HUES64 (cell line): ENCODE data around the gene WNT7B.

Source experiments
- H3K27ac ChIP-seq: 2 replicates; pipeline ENCODE4 v1.7.0; 2013; ENCODE audit warnings: low read depth, low read length, inconsistent platforms
- H3K27me3 ChIP-seq: 2 replicates; pipeline ENCODE4 v1.6.1; 2013; ENCODE audit warnings: mild to moderate bottlenecking, low read length; ENCODE audit not compliant: insufficient read depth
- H3K36me3 ChIP-seq: 2 replicates; pipeline ENCODE4 v1.6.1; 2013; ENCODE audit warnings: mild to moderate bottlenecking, low read length; ENCODE audit not compliant: insufficient read depth
- H3K4me1 ChIP-seq: 2 replicates; pipeline ENCODE4 v1.6.1; 2013; ENCODE audit warnings: mild to moderate bottlenecking, low read length, moderate library complexity; ENCODE audit not compliant: insufficient read depth
- H3K4me3 ChIP-seq: 2 replicates; pipeline ENCODE4 v1.5.1; 2013; ENCODE audit warnings: mild to moderate bottlenecking, low read length, moderate library complexity
- H3K9ac ChIP-seq: 2 replicates; pipeline ENCODE4 v1.6.1; 2013; ENCODE audit warnings: mild to moderate bottlenecking, low read depth, low read length
- H3K9me3 ChIP-seq: 2 replicates; pipeline ENCODE4 v1.6.1; 2013; ENCODE audit warnings: low read depth, low read length; ENCODE audit not compliant: insufficient read depth
- whole genome bisulfite sequencing: fragments of 150-250, 120-280 bp; methylation state at CpG from one replicate; pipeline ENCODE4 v1.1.7; 2013; ENCODE audit warnings: missing lambda C conversion rate; 5-methylcytosine and 5-hydroxymethylcytosine counted together

Gene WNT7B

DNA sequence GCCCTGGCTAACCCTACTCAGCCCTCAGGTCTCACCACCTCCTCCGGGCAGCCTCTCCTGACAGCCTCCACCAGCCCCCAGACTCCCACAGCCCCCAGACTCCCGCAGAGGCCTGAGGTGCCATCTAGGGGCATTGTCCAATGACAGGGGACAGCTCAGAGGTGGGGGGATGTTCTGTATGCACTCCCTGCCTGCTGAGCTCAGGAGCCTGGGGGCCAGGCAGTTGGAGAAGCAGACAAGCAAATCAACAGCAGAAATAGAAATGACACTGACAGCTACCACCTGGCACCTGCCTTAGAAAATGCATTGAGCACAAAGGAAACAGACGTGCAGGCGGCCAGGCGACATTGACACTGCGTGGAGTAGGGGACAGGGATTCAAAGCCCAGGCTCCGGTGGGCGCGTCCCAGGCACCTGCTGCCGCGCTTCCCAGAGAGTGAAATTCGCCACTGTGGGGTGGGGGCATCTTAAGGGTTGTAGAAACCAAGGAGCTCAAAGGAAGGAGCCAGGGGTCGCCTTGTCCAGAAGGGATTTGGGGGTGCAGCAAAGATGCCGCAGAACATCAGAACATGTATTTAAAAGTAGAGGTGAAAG, 22.5 kb upstream of the WNT7B start:
- no peak overlapping the region for H3K9ac ChIP-seq
- WGBS, result 91% methylated on average over 14 of the region's 14 CpGs
- no peaks in the 10 kb centered on the region for H3K9me3 ChIP-seq
- no peak overlapping the region for H3K27ac ChIP-seq
- no peak overlapping the region for H3K4me3 ChIP-seq
- no peaks in the 10 kb centered on the region for H3K36me3 ChIP-seq
- H3K27me3 ChIP-seq, result no peaks in the 10 kb centered on the region
- H3K4me1 ChIP-seq, result no peaks in the 10 kb centered on the region

DNA sequence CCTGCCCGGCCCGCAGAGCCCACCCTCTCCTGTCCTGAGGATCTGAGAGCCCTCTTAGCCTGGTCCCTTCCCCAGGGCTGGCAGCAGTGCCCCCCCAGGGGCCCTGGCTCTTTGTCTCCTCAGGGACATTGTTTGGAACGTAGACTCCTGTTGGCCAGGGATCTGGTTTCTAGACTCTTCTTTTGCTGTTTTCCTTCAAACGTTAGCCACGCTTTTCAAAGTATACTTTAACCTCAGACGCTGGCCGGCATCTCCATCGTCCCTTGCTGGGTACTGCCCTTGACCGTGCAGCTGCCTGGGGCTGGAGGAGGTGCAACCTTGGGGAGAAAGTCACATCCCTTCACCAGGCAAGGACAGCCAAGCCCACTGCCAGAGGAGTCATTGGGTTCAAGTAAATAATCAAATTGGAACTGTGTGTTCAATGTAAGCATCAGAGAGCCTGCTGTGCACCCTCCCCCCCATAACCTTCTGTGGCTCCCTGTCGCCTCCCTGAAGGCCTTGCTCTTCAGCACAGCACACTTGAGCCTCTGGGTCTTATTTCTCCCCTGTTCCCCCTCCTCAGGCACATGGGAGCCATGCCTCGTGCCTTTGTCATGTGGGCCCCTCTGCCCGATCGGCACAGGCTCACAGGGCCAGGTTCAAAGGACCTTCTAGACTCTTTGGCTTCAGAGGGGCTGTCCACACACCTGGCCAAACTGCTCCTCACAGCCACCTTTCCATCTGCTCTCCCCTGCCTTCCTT, 21.8 kb upstream of the WNT7B start:
- Histone ChIP-seq H3K4me1 (no peaks in the 10 kb centered on the region), H3K27ac (no peak overlapping the region), H3K36me3 (no peaks in the 10 kb centered on the region), H3K27me3 (no peaks in the 10 kb centered on the region), H3K9me3 (no peaks in the 10 kb centered on the region), H3K9ac (no peak overlapping the region), H3K4me3 (no peak overlapping the region)
- WGBS, result 89% methylated on average over 13 of the region's 13 CpGs

DNA sequence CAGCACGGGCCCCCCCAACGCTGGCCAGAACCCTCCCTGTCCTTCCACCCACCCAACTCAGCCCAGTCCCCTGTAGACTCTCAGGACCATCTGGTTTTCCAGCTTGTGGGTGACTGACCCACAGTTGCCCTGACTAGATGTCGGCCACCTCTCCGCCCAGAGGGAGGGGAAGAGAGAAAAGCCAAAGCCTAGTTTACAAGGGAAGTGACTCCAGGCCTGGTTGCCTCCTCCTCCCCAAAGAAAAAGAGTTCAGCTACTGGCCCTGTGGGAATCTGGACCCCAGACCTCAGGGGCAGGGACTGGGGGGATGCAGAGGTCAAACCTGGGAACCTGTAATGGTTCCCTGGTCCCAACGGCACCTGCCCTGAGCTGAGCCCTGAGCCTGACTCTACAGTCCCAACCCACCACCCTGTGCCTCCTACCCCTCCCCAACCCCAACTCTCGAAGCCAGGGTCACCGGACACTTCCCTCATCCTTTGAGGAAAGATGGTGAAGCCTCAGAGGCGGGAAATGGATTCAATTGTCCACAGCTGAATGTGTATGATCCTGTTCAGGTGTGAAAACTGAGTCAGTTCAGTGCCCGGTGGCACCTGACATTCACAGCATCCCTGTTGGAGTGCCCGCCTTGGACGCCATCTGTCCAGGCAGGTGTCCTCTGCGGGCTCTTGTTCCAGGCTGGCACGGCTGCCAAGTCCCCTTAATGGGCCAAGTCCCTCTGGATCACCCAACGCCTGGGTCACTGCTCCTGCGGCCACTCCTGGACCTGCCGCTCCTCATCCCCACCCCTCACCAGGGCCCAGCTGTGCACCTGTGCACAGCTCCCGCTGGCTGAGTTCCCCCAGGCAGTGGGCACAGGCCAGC, 21.0 kb upstream of the WNT7B start:
- no peaks in the 10 kb centered on the region for H3K36me3 ChIP-seq
- H3K4me3 ChIP-seq, result no peak overlapping the region
- 81% methylated on average over 17 of the region's 17 CpGs for WGBS
- no peak overlapping the region for H3K9ac ChIP-seq
- H3K27ac ChIP-seq, result no peak overlapping the region
- no peaks in the 10 kb centered on the region for H3K4me1 ChIP-seq
- H3K9me3 ChIP-seq, result no peaks in the 10 kb centered on the region
- H3K27me3 ChIP-seq, result no peaks in the 10 kb centered on the region

DNA sequence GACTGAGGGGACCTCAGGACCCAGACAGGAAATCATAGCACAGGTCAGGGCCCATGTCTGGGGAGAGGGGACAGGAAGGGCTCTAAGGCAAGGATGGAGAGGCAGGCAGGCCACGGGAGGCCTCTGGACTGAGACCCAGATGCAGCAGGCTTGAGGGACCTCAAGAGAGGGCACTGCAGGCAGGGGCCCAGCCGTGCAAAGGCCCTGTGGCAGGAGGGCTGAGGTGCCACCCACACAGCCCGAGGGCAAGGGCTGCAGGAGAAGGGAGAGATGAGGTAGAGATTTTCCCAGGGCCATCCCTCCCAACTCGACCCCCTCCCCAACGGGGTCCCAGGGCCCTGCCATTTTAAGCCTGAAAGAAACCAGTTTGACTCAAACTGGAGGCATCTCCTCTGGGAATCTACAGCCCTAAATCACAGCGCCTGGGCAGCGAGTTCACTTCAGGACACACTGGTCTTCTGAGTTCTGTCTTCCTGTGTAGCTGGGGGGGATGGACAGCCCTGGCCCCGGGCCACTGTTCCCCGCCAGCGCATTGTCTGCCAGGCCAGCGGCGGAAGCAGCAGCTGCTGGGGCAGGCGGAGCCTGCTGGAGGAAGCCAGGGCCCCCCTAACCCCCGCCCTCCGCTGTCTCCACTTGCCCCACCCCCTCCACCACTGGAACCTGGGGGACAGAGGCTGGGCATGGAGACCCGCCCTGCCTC, 20.3 kb upstream of the WNT7B start:
- no peaks in the 10 kb centered on the region for H3K36me3 ChIP-seq
- H3K9ac ChIP-seq, result no peak overlapping the region
- no peak overlapping the region for H3K4me3 ChIP-seq
- no peaks in the 10 kb centered on the region for H3K4me1 ChIP-seq
- no peak overlapping the region for H3K27ac ChIP-seq
- WGBS, result 53% methylated on average over 14 of the region's 16 CpGs
- H3K27me3 ChIP-seq, result no peaks in the 10 kb centered on the region
- no peaks in the 10 kb centered on the region for H3K9me3 ChIP-seq

DNA sequence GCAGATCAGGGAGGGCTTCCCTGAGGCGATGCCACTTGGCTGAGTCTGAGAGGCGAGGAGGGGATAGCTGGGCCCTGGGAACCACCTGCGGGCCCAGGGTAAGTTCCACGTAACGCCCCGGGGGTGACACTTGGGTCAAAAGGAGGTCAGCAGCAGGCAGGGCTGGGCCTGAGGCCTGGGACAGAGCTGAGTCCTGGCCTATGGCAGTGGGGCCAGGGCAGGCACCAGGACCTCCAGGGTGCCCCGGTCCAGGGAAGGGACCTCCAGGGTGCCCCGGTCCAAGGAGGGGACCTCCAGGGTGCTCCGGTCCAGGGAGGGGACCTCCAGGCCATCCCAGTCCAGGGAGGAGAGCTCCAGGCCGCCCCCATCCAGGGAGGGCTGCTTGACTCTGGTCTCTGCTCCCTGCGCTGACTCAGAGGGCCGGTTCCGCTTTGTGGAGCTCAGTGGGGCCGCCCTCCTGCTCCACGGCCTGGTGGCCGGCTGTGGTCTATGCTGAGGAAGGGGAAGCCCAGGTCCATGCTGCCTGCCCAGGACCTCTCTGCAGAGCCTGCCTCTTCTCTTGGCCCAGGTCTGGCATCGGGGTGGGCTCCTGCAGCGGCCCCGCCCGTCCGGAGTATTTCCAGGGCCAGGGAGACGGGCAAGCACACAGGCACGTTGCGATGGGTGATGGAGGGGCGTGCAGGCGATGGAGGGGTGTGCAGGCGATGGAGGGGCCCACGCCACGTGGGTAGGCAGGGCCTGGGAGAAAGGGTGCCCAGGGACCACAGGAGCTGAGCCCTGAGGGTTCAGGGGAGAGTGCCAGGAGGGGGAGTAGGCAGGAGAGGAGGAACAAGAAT, 19.5 kb upstream of the WNT7B start:
- H3K27me3 ChIP-seq, result no peaks in the 10 kb centered on the region
- no peaks in the 10 kb centered on the region for H3K4me1 ChIP-seq
- no peak overlapping the region for H3K4me3 ChIP-seq
- no peaks in the 10 kb centered on the region for H3K9me3 ChIP-seq
- H3K27ac ChIP-seq, result no peak overlapping the region
- H3K36me3 ChIP-seq, result no peaks in the 10 kb centered on the region
- H3K9ac ChIP-seq, result no peak overlapping the region
- 92% methylated on average over 29 of the region's 29 CpGs for WGBS

DNA sequence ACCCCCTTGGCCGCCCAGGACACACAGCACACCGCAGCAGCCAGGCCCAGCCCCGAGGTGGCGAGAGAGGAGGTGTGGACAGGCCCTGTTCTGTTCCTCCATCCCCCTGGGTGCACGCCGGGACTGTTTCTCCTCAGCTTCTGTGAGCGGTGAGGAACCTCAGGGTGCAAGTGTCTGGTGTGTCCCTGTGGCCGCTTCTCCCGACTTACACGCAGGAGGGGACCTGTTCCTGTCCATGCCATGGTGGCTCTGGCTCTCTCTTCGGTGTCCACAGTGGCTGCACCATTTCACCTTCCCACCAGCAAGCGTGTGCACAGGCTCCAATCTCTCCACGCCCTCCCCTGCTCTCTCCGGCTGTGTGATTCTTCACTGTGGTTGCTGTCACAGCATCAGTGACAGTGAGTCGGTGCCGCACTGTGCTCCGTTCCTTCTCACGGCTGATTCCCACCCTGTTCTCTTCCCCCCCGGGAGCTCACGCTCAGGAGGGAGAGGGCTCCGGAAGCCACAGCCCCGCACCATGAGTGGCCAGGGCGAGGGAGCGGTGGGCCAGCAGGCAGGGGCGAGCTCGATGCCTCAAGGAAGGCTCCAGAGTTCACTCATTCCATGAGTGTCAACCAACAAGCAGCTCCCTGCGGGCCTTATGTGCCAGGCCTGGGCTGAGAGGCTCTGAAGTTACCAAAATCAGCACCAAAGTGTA, 18.6 kb upstream of the WNT7B start:
- no peak overlapping the region for H3K9ac ChIP-seq

DNA sequence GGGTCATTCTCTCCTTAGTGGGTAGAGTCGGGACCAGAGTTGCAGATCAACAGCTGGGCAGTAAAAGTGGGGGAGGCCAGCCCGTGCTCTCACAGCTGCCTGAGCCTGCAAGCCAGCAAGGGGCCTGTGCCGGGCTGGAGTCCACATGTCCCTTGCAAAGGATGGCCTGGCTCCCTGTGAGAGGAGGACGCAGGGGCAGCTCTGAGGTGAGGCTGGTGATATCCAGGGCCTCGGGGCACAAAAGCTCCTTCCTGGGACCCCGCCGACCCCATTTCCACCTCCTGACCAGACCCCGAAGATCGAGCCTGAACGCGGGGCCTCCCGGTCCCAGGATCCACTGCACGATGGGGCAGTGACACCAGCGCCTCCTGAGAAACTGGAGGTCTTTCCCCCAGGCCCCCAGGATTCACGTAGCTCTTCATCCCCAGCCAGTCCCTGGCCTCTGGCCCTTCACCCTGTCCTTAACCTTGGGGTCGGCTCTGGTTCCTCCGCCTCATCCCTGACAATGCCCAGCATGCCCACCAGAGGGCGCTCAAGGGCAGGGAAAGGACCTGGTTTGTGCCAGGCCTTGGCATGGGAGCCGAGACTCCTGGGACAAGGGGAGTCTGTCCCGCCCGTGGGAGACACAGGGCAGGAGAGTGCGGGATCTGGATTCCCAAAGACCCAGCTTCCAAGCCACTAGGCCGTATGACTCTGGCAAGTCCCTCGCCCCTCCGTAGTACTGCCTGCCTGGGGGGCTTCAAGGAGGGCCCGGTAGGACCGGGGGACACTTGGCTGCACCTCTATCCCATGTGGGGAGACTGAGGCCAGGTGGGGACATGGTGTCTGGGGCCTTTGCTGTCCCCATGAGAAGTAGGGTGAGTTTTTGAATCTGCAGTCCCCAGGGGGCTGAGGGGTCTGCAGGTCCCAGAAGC, 17.8 kb upstream of the WNT7B start:
- no peak overlapping the region for H3K9ac ChIP-seq
- H3K36me3 ChIP-seq, result no peaks in the 10 kb centered on the region
- H3K9me3 ChIP-seq, result no peaks in the 10 kb centered on the region
- no peaks in the 10 kb centered on the region for H3K4me1 ChIP-seq
- WGBS, result 55% methylated on average over 27 of the region's 27 CpGs
- no peaks in the 10 kb centered on the region for H3K27me3 ChIP-seq
- H3K4me3 ChIP-seq, result no peak overlapping the region
- no peak overlapping the region for H3K27ac ChIP-seq

More for the DNA sequence above, 18.6 kb upstream of the WNT7B start:
- no peak overlapping the region for H3K27ac ChIP-seq
- no peaks in the 10 kb centered on the region for H3K9me3 ChIP-seq
- H3K27me3 ChIP-seq, result no peaks in the 10 kb centered on the region
- H3K4me3 ChIP-seq, result no peak overlapping the region
- H3K36me3 ChIP-seq, result no peaks in the 10 kb centered on the region
- no peaks in the 10 kb centered on the region for H3K4me1 ChIP-seq
- 94% methylated on average over 27 of the region's 27 CpGs for WGBS

DNA sequence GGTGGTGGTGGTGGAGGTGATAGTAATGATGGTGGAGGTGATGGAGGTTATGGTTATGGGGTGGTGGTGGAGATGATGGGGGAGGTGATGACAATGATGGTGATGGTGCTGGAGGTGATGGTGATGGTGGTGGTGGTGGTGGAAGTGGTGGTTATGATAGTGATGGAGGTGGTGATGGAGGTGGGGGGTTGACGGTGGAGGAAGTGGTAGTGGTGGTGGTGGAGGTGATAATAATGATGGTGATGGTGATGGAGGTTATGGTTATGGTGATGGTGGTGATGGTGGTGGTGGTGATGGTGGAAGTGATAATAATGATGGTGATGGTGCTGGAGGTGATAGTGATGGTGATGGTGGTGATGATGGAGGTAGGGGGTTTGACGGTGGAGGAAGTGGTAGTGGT, 16.9 kb upstream of the WNT7B start:
- Histone ChIP-seq H3K36me3 (no peaks in the 10 kb centered on the region), H3K27ac (no peak overlapping the region), H3K9ac (no peak overlapping the region), H3K27me3 (no peaks in the 10 kb centered on the region), H3K4me1 (no peaks in the 10 kb centered on the region), H3K9me3 (no peaks in the 10 kb centered on the region), H3K4me3 (no peak overlapping the region)
- WGBS, result 71% methylated on average over 2 of the region's 2 CpGs

DNA sequence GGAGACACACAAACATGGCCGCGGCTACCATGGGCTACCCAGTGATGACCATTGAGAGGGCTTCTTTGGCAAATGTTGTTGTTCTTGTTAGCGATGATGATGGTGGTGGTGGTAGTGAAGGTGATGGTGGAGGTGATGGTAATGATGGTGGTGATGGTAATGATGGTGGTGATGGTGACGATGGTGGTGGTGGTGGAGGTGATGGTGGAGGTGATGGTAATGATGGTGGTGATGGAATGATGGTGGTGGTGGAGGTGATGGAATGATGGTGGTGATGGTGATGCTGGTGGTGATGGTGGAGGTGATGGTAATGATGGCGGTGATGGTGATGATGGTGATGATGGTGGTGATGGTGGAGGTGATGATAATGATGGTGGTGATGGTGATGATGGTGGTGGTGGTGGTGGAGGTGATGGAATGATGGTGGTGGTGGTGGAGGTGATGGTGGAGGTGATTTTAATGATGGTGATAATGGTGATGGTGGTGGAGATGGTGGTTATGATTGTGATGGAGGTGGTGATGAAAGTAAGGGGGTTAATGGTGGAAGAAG, 16.3 kb upstream of the WNT7B start:
- no peak overlapping the region for H3K27ac ChIP-seq
- H3K36me3 ChIP-seq, result no peaks in the 10 kb centered on the region
- no peaks in the 10 kb centered on the region for H3K9me3 ChIP-seq
- H3K4me1 ChIP-seq, result no peaks in the 10 kb centered on the region
- H3K27me3 ChIP-seq, result no peaks in the 10 kb centered on the region
- 96% methylated on average over 5 of the region's 5 CpGs for WGBS
- H3K9ac ChIP-seq, result no peak overlapping the region
- H3K4me3 ChIP-seq, result no peak overlapping the region
